Posterior vena cava (tissue), 2 donors: ENCODE data around the gene SPTBN1. TPM values are rescaled to one million over a fixed set of nuclear protein-coding genes. Genes with fewer than 3 reads are reported as not detected.

Source experiments
- DNase-seq: peaks from one replicate; pipeline ENCODE4 v3.0.0-alpha.2; 2020; ENCODE audit warnings: low spot score
- intact Hi-C, 2 donors: fragments of 100-400 bp; cut with DNase I; formaldehyde crosslinking; loops; one replicate each; pipeline versions ENCODE4 v1.14.1 to v1.14.2; 2022 to 2023
- total RNA-seq, 2 donors: library from RNA; stranded (reverse); fragmentation: NEBNext Ultra II Directional; extraction: Animal tissue kit (Norgen Biotek cat#: 25700); gene quantifications; one replicate each; pipeline ENCODE4 v1.2.1, GENCODE V29; 2021
- donor health status: DM: yes; HTN: yes; CAD: no.
- donor health status: DM: yes; HTN: yes; CAD: no.

SPTBN1 gene
- total RNA-seq, 2 donors from 2014 or later = 329 to 357 TPM

GRCh38 chr2:54558188-54559005 is 102.3 kb downstream of the SPTBN1 start:
- DNase-seq = peak; percentile 89
- intact Hi-C loops = loop anchor here in 1 of 2 donors (5.0 to 10.0 kb wide), 2 partner anchors 86 to 844 kb away; no protein-coding TSS in a partner anchor

- intact Hi-C loops = loop anchor here in 1 of 2 donors (5.0 to 10.0 kb wide), 2 partner anchors 86 to 843 kb away; no protein-coding TSS in a partner anchor
- DNase-seq = no peak
These were observed 102.9 kb downstream of the SPTBN1 start for GRCh38 chr2:54559006-54559445.

GRCh38 chr2:54559593-54560145 is 103.5 kb downstream of the SPTBN1 start:
- intact Hi-C loops = loop anchor here in 1 of 2 donors (5.0 to 10.0 kb wide), 2 partner anchors 85 to 843 kb away; no protein-coding TSS in a partner anchor
- no peak for DNase-seq

GRCh38 chr2:54560146-54560881 is 104.2 kb downstream of the SPTBN1 start:
- intact Hi-C loops = no loop called here
- DNase-seq = peak; percentile 87

- intact Hi-C loops = no loop called here
- DNase-seq = no peak
These were observed 104.9 kb downstream of the SPTBN1 start for GRCh38 chr2:54561010-54561409.

GRCh38 chr2:54564439-54564838 is 108.3 kb downstream of the SPTBN1 start:
- no peak for DNase-seq
- intact Hi-C loops = no loop called here

- intact Hi-C loops = no loop called here
These were observed 109.4 kb downstream of the SPTBN1 start for GRCh38 chr2:54565551-54565950.

GRCh38 chr2:54566896-54567295 is 110.8 kb downstream of the SPTBN1 start:
- intact Hi-C loops = no loop called here
- DNase-seq = no peak

More at GRCh38 chr2:54565551-54565950, 109.4 kb downstream of the SPTBN1 start:
- DNase-seq = no peak

- no peak for DNase-seq
These were observed 112.8 kb downstream of the SPTBN1 start for GRCh38 chr2:54568876-54569321.

GRCh38 chr2:54569745-54570301 is 113.7 kb downstream of the SPTBN1 start:
- intact Hi-C loops = no loop called here

More at GRCh38 chr2:54568876-54569321, 112.8 kb downstream of the SPTBN1 start:
- intact Hi-C loops = no loop called here

GRCh38 chr2:54570321-54570855 is 114.3 kb downstream of the SPTBN1 start:
- intact Hi-C loops = no loop called here
- no peak for DNase-seq

More at GRCh38 chr2:54569745-54570301, 113.7 kb downstream of the SPTBN1 start:
- DNase-seq = no peak

- intact Hi-C loops = no loop called here
- no peak for DNase-seq
These were observed 115.0 kb downstream of the SPTBN1 start for GRCh38 chr2:54570925-54571694.

- intact Hi-C loops = no loop called here
- no peak for DNase-seq
These were observed 116.1 kb downstream of the SPTBN1 start for GRCh38 chr2:54572262-54572635.

GRCh38 chr2:54572636-54573536 is 116.8 kb downstream of the SPTBN1 start:
- DNase-seq = no peak
- intact Hi-C loops = no loop called here

GRCh38 chr2:54573537-54573919 is 117.4 kb downstream of the SPTBN1 start:
- no peak for DNase-seq
- intact Hi-C loops = no loop called here

GRCh38 chr2:54574107-54574859 is 118.2 kb downstream of the SPTBN1 start:
- intact Hi-C loops = no loop called here
- no peak for DNase-seq

GRCh38 chr2:54574860-54575247 is 118.7 kb downstream of the SPTBN1 start:
- intact Hi-C loops = no loop called here
- no peak for DNase-seq
